HG02610 (cell line): Measurements from ENCODE around the gene SGO2.
A peak's percentile ranks its signal among the peaks of the same experiment; 100 is the strongest.

Experiments used
- ATAC-seq: cut with Tn5 transposase; IDR thresholded peaks from one replicate; pipeline ENCODE4 v1.9.1; 2021; ENCODE audit warnings: mild to moderate bottlenecking, moderate library complexity; ENCODE audit not compliant: unreplicated experiment

Gene SGO2, protein sequence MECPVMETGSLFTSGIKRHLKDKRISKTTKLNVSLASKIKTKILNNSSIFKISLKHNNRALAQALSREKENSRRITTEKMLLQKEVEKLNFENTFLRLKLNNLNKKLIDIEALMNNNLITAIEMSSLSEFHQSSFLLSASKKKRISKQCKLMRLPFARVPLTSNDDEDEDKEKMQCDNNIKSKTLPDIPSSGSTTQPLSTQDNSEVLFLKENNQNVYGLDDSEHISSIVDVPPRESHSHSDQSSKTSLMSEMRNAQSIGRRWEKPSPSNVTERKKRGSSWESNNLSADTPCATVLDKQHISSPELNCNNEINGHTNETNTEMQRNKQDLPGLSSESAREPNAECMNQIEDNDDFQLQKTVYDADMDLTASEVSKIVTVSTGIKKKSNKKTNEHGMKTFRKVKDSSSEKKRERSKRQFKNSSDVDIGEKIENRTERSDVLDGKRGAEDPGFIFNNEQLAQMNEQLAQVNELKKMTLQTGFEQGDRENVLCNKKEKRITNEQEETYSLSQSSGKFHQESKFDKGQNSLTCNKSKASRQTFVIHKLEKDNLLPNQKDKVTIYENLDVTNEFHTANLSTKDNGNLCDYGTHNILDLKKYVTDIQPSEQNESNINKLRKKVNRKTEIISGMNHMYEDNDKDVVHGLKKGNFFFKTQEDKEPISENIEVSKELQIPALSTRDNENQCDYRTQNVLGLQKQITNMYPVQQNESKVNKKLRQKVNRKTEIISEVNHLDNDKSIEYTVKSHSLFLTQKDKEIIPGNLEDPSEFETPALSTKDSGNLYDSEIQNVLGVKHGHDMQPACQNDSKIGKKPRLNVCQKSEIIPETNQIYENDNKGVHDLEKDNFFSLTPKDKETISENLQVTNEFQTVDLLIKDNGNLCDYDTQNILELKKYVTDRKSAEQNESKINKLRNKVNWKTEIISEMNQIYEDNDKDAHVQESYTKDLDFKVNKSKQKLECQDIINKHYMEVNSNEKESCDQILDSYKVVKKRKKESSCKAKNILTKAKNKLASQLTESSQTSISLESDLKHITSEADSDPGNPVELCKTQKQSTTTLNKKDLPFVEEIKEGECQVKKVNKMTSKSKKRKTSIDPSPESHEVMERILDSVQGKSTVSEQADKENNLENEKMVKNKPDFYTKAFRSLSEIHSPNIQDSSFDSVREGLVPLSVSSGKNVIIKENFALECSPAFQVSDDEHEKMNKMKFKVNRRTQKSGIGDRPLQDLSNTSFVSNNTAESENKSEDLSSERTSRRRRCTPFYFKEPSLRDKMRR

DNA sequence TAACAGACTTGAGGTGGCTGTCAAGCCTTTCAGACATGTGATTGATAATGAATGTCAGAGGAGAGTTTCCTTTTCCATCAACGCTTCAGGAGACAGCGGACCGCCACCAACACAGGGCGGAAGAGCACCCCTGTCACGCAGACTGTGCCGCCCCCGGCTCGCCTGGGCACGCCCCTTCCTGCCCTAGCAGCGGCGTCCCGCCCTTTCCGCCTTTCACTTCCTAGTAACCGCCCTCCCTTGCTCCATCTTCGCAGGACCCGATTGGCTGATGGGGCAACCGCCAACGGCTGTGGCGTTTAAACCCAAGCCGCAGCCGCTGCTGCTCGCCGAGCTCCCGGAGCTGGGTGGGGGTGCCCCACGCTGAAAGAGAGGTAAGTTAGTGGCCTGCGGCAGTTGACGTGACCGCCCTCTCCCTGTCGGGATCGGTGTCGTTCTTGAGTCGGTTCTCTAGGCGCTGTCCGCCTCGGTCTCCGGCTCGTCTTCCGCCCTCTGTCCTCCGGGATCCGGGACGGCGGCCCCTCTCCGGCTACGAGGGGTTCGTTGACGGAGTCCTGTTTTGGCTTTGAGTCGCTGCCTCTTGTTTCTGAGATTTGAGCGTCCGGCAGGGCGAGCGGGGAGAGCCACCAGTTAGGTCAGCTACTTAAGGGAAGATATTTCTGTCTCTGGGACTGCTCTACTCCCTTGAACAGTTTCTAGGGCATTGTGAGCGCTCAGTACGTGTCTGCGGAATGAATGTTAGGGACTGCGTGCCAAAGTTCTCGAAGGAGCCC lies at the start of gene SGO2:
SGO2 (plus strand) TSS at position 326 of the 770 bp plus-strand sequence. CDS start 6,769 bp downstream, outside the sequence.
- peak; percentile 100 for ATAC-seq

- no peak for ATAC-seq
Observed at GRCh38 chr2:200476836-200477235, 49.2 kb upstream of the SGO2 start.

- no peak for ATAC-seq
Observed at GRCh38 chr2:200477667-200478131, 48.3 kb upstream of the SGO2 start.

DNA sequence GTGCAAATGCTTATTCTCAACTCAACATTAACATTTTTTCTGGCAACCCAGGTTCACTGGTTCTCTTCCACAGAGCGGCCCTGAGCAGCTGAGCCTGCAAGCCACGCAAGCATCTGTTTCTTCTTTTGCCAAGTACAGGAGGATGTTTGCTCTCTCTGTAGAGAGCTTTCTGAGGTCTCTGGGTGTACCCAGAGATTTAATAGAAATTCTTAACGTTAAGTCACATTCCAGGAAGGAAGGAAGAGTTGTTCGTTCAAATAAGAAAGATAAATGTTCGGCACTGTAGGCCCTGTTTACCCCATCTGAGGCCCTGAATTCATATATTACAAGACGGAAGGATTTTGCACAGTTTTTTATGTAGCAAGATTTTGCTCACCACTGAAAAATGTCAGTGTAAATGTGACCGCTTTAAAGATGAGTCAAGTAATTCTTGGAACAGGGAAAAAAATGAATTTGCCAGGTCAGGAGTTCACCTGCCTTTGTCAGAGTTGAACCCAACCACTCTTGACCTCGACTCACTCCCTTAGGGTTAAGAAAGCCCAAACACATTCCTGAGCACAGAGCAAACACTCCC lies 46.2 kb upstream of the SGO2 start:
- no peak for ATAC-seq

- ATAC-seq: peak; percentile 37
Observed at GRCh38 chr2:200482194-200482593, 43.8 kb upstream of the SGO2 start.

DNA sequence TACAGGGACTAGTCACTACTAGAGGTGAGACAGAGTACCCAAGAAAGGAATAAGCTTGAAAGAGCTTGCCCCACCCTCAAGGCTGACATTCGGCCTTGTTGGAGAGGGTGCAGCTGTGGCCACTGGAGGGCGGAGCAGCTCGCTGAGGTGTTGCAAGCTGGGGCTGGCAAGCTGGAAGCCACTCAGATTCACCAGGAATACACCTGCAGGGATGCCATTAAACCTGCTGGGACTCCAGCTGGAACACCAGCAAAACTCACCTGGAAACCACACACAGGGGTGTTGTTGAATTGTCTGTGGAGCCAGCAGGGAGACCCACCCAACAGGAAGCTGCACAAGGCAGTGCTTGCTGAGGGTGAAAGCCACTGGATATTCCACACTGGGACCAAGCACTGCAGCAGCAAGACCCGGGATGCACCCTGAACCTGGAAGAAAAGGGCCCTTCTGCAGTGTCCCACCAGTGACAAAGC lies 42.2 kb upstream of the SGO2 start:
- peak; percentile 36 for ATAC-seq

GRCh38 chr2:200484934-200485333 lies 41.1 kb upstream of the SGO2 start:
- no peak for ATAC-seq

DNA sequence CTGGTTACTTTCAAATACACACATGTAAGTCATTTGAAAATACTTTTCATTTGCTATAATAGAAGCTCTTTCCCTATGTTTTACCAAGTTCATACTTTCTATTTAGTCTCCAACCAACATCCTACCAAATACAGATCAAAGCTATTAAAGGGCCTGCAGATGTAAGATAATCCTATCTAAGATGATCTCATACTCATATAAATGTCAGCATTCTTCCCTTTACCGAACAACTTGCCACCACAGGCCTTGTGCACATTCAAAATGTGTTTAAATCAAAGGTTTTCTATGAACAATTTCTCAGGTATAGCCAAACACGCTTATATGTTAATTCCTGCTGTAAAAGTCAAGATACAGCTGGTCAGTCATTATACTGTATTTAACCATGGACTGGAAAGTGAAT lies 39.5 kb upstream of the SGO2 start:
- no peak for ATAC-seq

GRCh38 chr2:200488169-200488568 lies 37.8 kb upstream of the SGO2 start:
- ATAC-seq: no peak

- ATAC-seq: no peak
Observed at GRCh38 chr2:200490001-200490400, 36.0 kb upstream of the SGO2 start.

DNA sequence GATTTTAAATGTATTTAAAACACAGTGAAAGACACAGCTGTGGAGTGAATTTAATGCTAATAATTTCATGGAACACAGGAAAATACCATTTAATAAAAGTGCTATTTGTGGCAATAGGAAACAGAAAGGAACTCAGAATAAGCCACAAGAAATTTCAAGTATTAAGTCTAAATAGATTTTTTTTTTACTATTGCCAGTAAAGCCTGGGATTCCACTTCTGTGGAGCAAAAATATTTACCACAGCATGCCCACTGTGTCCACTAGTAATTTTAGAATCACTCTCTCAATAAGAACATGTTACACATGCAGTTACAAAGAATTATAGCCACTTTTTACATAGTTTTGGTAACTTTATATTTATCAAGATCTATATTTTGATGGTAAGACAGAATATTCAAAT lies 33.4 kb upstream of the SGO2 start:
- ATAC-seq: no peak

DNA sequence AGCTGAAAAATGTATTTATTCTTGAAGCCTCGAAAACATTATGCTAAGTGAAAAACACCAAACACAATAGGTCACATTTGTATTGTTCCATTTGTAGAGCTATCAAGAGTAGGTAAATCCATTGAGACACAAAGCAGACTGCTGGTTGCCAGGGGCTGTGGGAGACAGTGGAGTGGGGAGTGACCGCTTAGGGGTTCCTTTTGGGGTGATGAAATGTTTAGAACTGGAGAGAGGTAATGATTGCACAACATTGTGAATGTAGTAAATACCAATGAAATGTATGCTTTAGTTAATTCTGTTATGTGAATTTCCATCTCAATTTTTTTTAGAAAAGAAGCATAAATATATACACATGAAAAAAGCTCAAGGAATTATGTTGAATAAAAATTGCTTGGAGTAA lies 32.0 kb upstream of the SGO2 start:
- no peak for ATAC-seq

DNA sequence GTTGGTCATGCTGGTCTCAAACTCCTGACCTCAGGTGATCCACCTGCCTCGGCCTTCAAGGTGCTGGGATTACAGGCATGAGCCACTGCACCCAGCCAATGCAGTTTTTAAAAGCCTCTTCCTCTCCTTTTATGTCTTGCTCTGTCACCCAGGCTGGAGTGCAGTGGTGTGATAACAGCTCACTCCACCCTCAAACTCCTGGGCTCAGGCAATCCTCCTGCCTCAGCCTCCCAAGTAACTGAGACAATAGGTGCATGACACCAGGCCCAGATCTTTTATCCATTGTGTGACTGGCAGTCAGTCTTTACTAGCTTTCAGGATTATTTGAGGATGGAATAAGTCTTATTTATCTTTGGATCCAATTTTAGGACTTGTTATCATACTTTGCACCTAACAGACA lies 29.3 kb upstream of the SGO2 start:
- ATAC-seq: no peak

DNA sequence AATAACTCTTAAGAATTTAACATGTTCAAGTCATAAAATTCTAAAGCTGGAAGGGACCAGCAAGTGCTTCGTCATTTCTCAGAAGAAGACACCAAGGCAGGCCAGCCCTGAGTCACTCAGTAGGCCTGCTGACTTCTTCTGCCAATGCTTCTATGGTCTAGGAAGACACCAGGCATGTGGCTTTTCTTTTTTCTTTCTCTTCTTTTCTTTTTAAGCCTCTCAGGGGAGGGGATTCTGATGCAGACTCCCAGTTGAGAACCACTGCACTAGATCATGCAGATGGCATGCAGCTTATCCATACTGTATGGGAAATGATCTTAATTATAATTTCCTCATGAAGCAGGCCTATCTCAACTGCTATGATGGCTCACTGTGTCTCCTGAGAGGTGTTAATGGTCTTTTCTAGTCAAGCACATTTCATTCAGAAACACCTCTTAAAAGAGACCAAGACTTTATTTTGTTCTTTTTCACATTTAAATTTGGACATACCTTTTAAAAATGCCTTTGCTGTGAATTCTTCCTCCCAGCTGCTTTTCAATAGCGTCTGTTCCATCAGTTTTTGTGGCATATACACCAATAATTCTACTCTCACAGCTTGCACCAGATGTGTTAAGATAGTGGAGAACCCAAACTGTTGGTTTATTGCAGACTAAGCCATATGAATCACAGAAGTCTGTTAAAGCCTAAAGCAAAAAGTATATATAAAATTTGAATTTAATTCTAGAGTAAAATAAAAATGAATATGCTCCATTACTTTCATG lies 27.4 kb upstream of the SGO2 start:
- ATAC-seq: no peak

DNA sequence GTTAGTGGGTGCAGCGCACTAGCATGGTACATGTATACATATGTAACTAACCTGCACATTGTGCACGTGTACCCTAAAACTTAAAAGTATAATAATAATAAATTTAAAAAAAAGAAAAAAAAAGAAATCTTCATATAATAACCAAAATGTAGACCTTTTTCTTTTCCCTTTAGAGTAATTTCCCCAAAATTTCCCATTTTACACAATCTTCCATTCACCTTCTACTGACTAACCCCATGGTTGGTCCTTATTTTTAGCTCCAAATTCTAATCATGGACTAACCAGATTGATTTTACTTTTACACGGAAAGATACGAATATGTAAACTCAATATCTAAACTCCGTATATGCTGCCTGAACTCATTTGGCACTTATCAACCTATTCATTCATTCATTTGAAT lies 23.8 kb upstream of the SGO2 start:
- ATAC-seq: no peak

DNA sequence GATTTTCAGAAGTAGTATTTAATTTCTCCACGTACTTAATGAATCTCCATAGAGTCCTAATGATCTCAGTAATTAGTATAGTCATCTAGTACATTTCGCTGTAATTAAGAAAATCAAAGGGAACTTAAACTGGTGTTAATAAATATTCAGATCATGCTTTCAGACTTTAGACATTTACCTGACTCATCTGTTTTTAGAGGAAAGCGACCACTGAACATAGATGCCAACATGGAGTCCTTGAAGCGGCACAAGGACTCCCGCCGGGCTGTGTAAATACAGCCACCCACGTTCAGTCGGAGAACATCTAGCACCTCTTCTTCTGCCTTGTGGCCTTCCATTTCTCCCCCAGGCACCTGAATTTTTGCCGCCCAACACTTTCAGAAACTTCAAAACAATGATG lies 19.3 kb upstream of the SGO2 start:
- no peak for ATAC-seq

GRCh38 chr2:200507179-200507578 lies 18.8 kb upstream of the SGO2 start:
- no peak for ATAC-seq

DNA sequence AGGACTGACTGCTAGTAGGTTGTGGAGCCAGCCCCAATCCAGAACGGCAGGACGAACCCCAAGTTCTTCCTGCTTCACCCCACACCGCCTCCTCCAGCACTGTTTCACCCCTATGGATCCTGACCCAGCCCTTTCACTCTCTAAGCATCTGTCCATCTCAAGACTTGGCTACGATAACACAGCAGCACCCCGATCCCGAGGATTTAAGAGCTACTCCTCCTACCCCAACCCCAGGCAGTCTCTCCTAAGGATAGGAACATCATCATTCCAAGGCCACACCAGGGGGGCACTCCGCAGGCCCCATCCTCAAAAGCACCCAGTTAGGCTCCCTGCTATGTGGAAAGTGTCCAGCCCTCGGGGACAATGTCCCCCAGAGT lies 16.8 kb upstream of the SGO2 start:
- ATAC-seq: no peak
